AG09319 (cell line): Measurements from ENCODE around the gene MS4A6A.
"Not testable (repeated sequence)": the region's sequence is repeated elsewhere in the genome, so short reads cannot be mapped to it uniquely, and the experiment has no call there.

Source experiments
- DNase-seq: peaks from one replicate; pipeline ENCODE4 v3.0.0-alpha.2; 2010; ENCODE audit warnings: low read depth; ENCODE audit errors: extremely low read depth
- TF ChIP-seq, protein P1 (sequence below): IDR thresholded peaks from 2 replicates; pipeline ENCODE4 v1.5.1; 2011; ENCODE audit warnings: low read depth, mild to moderate bottlenecking, inconsistent platforms, low read length, moderate library complexity

Gene MS4A6A

GRCh38 chr11:60145677-60146076 is 37.2 kb downstream of the MS4A6A start:
- no peak for DNase-seq
- TF ChIP-seq, protein P1, sequence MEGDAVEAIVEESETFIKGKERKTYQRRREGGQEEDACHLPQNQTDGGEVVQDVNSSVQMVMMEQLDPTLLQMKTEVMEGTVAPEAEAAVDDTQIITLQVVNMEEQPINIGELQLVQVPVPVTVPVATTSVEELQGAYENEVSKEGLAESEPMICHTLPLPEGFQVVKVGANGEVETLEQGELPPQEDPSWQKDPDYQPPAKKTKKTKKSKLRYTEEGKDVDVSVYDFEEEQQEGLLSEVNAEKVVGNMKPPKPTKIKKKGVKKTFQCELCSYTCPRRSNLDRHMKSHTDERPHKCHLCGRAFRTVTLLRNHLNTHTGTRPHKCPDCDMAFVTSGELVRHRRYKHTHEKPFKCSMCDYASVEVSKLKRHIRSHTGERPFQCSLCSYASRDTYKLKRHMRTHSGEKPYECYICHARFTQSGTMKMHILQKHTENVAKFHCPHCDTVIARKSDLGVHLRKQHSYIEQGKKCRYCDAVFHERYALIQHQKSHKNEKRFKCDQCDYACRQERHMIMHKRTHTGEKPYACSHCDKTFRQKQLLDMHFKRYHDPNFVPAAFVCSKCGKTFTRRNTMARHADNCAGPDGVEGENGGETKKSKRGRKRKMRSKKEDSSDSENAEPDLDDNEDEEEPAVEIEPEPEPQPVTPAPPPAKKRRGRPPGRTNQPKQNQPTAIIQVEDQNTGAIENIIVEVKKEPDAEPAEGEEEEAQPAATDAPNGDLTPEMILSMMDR = no peak

- no peak for DNase-seq
- TF ChIP-seq, protein P1 = no peak
Measured at GRCh38 chr11:60143768-60144167, 39.1 kb downstream of the MS4A6A start.

DNA sequence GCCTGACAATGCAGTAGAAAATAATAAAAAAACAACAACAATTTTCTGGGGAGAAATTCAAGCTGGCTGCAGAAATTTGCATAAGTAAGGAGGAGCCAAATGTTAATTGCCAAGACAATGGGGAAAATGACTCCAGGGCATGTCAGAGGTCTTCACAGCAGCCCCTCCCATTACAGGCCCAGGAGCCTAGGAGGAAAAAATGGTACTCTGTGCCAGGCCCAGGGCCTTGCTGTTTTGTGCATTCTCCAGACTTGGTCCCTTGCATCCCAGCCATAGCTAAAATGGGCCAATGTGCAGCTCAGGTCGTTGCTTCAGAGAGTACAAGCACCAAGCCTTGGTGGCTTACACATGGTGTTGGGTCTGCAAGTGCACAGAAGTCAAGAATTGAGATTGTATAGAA is 49.0 kb downstream of the MS4A6A start:
- DNase-seq = no peak
- TF ChIP-seq, protein P1 = no peak

GRCh38 chr11:60131912-60132311 is 51.0 kb downstream of the MS4A6A start:
- DNase-seq = no peak

DNA sequence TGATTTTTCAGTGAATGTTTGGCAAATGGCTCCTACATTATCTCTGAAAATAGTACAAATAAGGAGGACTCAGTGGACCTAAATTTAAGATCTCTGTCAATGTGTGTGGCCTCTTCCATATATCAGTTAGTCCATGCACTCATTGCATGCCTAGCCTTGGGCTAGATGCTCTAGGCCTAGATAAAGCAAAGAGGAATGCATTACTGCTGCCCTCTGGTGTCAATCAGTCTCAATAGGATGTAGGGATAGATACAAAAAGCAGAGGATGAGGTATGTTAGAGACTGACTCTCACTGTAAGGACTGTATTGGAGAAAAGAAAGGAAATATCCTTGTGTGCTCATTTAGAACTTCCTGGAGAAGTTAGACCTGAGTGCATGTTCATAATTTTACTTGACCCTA is 52.4 kb downstream of the MS4A6A start:
- TF ChIP-seq, protein P1 = no peak
- DNase-seq = no peak

More at GRCh38 chr11:60131912-60132311, 51.0 kb downstream of the MS4A6A start:
- TF ChIP-seq, protein P1 = no peak

DNA sequence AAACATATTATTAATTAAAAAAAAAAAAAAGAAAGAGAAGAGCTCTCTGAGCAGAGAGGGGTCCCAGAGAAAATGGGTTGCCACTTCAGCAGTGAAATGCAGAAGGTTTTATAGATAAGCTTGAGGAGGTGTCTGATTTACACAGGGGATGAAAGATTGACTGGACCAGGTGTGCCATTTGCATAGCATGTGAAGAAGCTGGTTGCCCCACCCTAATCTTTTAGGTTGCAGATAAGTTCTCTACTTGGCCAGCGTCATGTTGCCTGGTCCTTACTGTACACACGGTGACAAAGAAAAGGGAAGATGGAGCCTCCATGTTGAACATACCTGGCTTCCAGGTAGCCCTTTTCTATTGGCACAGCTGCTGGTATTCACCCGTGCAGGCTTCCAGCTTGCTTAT is 53.0 kb downstream of the MS4A6A start:
- TF ChIP-seq, protein P1 = no peak
- no peak for DNase-seq

GRCh38 chr11:60128866-60129265 is 54.0 kb downstream of the MS4A6A start:
- not testable (repeated sequence) for DNase-seq

DNA sequence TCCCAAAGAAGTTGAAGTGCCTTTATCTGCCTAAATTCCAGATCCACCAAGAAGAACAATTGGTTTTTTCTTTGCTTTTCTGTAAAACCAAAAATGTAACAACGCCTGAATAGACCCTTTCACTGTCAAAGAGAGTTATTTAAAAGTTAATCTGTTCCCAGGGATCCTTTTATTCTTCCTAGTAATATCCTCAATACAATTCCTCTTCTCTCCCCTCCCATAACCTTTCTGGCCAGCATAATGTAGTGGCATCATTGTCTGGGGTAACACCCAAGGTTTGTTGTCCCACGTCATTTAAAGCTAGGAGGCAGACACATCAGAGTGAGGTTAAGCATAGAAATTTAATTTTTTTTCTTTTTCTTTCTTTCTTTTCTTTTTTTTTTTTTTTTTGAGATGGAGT is 54.5 kb downstream of the MS4A6A start:
- TF ChIP-seq, protein P1 = no peak
- DNase-seq = no peak
